ENCODE results near the gene CCDC57.
A peak's percentile ranks its signal among the peaks of the same experiment; 100 is the strongest.
"Not testable (repeated sequence)": the region's sequence is repeated elsewhere in the genome, so short reads cannot be mapped to it uniquely, and the experiment has no call there.

CCDC57 gene

DNA sequence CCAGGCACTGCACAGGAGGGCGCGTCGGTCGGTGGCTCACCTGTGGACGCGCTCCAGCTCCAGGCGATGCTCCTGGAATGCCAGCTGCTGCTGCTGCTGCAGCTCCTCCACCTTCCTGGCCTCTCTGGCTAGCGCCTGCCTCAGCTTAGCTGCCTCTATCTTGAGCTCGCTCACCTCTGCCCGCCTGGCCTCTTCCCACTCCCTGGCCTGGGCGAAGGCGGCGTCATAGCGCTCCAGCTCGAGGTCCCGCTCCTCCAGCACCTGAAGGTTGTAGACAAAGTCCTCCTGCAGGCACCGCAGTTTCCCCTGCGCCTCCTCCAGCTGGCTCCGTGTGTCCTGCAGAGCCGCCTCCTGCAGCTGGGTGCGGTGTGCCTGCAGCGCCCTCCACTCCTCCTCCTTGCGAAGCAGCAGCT is 11.1 kb downstream of the CCDC57 start:
- no peak for DNase-seq (ENCODE audit: low read depth)

DNA sequence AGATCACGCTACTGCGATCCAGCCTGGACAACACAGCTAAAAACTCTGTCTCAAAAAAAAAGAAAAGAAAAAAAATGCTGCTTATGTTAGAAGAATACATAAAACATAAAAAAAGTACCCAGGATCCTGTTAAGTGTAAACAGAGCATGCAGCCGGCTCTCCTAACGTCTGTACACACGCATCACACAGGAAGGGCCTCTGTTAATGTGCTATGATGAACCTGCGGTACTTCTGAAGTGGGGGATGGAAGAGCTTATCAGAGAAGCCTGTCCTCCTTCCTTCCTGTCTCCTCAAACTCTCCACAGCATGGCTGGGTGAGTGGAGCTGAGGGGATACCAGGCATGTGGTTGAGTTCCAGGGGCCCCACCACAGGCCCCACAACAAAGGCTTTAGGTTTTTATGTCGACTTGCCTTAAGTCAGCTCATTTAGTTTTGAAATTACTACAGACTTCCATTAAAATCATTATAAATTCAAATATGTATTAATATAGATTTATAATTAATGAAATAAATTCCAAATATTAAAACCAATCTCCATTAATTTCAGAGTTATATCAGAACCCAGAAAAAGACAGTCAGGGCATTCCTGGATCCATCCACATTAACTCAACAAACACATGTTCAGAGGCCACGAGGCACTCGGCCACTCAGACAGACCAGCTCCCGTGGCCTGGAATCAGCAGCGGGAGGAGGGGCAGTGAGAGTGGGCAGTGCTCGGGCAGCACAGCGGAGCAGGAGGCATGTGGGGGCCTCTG is 11.7 kb downstream of the CCDC57 start:
- DNase-seq (ENCODE audit: low read depth) = peak; percentile 48

DNA sequence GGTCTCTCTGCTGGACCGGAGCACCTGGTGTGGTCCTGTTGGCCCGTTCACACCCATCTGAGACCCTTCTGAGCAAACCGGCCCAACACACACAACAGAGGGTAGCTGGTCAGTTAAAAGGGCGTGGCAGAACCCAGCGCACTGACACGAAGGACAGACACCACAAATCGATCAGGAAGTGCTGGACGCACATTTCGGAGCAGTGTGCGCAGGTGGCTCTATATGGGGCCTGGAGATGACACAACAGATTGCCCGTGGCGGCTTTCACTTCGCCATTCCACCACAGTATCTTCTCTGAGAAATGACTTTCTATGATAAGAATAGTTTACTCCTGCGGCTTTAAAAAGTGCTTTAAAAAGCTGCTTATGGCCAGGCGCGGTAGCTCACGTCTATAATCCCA is 12.5 kb downstream of the CCDC57 start:
- no peak for DNase-seq (ENCODE audit: low read depth)

DNA sequence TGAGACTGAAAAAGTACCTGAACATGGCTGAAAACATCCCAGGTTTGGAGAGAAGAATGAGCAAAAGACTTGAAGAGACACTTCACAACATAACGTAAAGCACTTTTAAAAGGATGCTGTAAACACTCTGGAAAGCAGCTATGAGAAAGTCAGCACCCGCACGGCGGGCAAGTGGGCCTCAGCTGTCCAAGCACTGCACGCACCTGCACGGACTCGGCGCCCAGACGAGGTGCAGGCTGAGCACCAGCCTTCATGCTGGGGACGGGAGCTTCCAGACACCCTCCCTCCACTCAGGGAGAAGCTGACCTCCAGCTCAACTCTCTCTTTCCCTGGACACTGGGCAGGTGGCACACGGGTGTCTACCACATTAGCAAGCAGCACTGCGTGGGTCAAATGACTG is 13.1 kb downstream of the CCDC57 start:
- no peak for DNase-seq (ENCODE audit: low read depth)

DNA sequence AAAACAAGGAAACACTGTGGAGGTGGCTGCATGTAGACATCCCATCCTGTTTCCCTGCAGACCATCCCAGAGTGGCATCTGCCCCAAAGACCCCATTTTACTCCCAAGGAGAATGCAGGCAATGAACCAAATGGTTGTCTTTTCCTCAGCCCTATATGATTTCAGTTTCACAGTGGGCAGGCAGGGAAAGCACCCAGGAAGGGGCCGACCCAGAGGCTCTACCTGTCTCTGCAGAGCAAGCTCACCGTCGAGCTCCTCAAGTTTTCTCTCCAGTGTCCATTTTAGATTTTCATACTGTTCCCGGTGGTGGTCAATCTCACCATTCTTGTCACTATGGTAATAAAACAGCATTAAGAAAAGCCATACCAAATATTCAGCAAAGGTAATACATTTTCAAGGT is 14.6 kb downstream of the CCDC57 start:
- DNase-seq (ENCODE audit: low read depth) = no peak

DNA sequence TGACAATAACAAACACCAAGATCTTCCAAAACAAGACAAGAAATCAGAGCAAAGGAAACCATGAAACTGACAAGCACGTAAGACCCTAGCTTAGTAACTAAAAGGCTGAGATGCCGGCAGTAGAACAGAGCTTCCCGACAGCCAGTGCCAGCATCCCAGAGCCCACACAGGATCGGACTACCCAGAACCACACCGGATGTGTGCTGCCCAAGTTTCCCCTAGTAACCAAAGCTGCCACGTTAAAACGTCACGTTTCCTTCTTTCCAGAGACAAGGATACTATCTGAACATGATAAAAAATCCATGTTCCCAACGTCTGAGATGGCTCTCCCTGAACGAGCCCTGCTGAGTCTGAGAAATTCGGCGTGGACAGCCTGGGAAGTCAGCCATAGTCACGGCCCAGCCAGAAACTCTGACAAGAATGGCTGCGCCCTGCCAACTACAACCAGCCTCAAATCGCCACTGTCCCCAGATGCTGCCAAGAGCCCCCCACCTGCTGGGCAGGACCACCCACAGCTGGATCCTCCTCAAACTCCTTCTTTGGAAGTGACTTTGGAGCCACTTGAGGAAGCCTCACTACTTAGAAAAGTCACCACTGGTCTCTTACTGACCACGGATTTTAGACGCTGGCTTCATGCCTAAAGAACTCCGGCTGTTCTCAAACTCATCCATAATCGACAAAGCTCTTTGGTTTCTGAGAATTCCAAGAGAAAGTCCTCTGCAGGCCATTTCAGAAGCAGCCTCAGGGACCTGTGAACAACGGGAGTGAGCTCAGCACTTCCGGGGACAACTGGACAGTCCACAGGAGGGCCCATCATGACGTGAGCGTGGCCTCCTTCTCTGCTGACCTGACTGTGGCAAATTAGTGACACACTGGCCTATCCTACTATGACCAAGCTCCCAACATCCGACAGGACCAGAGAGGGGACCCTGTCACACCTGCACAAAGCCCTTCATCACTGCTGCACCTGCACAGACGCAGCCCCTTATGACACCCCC is 16.7 kb downstream of the CCDC57 start:
- no peak for DNase-seq (ENCODE audit: low read depth)

DNA sequence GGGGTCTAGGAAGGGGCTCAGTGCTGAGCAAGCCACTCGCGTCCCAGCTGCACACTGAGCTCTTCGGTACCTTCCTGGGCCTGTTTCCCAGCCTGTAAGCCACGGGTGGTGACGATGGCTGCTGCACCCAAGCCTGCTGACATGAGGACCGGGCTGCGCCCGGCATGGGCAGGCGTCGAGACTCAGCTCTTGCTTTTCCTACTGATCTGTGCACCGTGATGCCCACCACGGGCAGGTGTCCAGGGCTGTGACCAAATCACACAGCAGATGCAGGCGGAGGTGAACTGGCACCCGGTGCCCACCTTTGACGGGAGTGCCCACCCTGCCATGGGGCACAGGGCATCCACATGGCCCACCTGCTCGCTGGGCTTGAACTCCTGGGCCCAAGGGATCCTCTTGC is 17.9 kb downstream of the CCDC57 start:
- no peak for DNase-seq (ENCODE audit: low read depth)

DNA sequence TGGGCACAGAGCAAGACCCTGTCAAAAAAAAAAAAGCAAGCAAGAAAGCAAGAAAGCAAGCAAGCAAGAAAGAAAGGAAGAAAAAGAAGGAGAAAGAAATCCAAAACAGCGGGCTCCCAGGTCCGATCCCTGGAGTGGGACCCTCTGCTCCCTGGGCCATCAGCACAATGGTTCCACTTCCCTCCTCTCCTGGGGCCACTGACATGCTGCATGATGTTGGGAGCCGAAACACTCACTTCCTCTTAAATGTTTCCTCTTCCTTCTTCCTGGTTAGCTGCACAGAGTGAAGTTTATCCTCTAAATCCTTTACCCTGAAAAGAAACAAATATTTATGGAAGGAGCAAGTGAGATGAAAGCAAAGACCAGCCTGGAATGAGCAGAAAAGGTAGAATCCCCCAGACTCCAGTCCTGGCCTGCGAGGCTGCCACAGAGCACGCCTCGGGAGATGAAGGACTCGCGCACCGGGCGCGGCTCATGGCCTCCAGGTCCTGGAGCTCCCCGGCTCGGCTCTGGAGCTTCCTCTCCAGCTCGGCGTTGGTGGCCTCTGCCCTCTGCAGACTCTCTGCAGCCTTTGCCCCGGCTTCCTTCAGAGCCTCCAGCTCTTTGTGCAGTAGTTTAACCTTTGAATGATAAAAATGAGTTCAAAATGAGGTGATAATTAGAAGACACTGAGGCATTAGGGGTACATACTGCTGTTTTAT is 19.0 kb downstream of the CCDC57 start:
- no peak for DNase-seq (ENCODE audit: low read depth)

DNA sequence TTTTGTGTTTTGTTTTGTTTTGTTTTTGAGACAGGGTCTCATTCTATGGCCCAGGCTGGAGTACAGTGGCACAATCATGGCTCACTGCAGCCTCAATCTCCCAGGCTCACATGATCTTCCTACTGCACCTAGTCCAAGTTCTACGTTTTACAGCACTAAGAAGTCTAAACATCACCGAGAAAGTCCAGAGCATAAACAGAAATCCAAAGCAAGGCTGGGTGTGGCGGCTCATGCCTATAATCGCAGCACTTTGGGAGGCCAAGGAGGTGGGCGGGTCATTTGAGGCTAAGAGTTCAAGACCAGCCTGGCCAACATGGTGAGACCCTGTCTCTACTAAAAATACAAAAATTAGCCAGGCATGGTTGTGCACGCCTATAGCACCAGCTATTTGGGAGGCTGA is 19.6 kb downstream of the CCDC57 start:
- not testable (repeated sequence) for DNase-seq (ENCODE audit: low read depth)

DNA sequence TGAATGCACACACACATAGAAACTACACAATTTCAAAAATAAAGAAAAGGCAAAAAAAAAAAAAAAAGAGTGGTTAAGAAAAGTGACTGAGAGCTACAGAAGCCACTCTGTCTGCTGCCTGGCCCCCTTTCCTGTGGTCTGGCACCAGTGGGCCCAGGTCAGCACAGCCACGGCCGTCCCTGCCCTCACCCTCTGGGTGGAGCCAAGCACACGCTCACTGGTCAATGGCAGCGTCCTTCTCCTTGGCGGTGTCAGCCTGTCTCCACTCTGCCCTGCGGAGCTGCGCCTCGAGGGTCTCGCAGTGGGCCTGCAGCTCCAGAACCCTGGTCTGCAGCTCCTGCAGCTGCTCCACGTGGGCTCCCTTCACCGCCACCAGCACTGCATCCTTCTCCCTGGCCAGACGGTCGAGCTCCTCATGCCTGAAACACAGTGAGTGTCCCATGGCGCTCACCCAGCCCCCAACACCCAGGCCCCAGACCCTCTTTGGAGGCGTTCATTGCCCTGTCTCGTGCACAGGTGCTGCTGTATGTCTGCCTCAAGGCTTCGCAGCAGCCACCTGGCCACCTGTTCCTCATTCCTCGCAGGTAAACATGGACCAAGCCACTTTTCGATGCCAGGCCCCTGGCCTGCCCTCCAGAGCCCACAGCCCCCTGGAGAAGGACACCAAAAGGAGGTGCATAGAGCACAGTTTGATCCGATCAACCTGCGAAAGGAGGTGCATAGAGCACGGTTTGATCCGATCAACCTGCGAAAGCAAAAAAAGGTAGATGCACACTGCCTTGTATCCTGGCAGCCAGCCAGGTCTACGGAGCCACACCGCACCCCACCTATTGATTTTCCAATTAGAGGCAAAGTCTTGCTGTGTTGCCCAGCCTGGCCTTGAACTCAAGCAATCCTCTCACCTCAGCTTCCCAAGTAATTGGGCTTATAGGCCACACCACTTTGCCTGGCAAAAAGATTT is 24.4 kb downstream of the CCDC57 start:
- DNase-seq (ENCODE audit: low read depth) = no peak

DNA sequence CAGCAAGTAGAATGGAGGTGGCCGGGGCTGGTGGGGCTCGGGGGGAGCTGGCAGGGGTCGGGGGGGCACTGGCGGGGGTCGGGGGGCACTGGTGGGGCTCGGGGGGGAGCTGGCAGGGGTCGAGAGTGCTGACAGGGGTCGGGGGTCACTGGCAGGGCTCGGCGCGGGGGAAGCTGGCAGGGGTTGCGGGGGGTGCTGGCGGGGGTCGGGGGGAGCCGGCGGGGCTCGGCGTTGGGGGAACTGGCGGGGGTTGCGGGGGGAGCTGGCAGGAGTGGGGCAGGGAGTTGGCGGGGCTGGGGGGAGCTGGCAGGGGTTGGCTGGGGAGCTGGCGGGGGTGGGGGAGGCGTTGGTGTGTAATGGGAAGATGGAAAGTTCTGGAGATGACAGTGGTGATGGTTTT is 25.1 kb downstream of the CCDC57 start:
- no peak for DNase-seq (ENCODE audit: low read depth)

DNA sequence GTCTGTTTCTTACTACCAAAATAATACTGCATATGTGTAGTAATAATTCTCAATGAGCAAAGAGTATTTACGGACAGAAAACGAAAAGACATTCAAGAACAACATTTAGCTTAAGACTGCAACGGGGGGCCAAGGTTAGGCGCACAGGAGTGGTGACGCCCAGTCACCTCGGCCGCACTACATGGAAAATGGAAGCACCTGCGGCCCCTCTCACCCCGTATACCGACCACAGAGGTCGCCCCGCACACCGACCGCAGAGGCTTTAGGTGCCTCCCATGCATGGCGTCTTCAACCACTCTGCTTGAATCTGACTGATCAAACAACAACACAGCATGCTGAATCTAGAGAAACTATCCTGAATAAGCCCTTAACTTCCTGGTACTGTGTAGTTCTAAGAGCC is 26.4 kb downstream of the CCDC57 start:
- no peak for DNase-seq (ENCODE audit: low read depth)

DNA sequence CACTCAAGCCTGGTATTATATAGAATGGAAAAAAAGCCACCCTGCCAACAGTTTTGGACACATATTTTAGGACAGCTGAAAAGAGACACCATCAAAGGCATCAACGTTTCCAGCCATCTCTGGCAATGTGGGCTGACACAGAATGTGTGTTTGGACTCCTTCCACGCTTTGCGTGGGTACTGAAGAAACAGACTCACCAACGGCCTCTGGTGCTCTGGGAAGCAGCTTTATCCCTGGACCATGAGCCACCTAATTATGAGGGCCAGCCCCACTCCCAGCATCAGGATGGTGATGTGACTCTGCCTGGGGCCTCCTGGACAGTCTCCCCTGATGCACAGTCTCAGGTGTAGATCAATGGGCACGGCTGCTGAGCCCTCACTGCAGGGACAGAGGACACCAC is 27.9 kb downstream of the CCDC57 start:
- no peak for DNase-seq (ENCODE audit: low read depth)

DNA sequence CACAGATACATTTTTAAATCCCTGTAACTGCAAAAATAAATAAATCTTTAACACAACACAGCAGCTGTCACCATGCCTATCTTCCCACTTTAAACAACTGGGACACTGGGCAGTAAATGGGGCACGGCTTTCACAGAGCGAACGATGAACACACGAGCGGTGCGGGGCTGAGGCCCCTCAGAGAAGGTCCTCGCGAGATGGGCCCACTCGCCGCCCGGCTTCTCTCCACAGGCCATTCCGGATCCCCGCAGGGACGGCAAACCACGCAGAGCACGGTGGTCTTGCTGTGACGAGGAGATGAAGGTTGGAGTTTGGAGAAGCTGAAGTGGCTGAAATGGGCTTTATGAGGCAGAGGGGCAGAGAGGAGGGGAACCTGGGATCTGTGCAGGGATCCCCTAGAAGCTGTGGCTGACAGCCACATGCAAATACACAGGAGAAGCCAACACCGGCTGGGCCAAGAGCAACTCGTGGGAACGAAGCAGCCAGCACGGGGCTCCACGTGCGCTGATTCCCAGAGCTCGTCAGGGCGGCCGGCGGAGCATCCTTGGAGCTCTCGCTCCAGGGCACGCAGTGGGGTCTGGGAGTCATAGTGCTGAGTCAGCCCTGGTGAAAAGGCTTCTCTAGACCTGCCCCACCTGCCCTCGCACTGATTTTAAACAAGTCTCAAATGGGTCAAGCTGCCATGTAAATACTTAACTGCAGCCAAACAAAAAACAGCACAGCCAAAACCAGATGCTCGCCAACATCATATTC is 31.7 kb downstream of the CCDC57 start:
- no peak for DNase-seq (ENCODE audit: low read depth)

DNA sequence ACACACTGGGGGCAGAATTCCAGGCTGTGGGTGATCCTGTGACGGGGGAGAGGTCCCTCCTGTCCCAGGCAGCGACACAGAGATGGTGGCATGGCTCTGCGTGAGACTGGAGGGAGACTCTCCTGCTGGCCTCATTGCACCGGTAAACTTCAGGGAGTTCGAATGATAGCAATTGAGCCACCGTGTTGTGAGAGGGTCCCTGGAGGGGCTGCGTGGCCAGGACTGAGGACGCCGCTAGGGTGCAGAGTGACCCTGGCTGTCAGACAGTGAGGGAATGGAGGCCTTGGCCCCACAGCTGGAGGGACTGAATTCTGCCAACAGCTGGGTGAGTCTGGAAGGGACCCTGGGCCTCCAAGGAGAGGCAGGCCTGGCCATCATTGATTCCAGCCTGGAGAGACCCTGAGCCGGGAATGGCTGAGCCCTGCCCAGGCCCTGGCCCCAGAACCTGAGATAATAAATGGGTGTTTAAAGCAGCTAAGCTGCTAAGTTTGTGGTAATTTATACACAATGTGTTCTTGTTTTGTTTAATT is 32.6 kb downstream of the CCDC57 start:
- no peak for DNase-seq (ENCODE audit: low read depth)

DNA sequence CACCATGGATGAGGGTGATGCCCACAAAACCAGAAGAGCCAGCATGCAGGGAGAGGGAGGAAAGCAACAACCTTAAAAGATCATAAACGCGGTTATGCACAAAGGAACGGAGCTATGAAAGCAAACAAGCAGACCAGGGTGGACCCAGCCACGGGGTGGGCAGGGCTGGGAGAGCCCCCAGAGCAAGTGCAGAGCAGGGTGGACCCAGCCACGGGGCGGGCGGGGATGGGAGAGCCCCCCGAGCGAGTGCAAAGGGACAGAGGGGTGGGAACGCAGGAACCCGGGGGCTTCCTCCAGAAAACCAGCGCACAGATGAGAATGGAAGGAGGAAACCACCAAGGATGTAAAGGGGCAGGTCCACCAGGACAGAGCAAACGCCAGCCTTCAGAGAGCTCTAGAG is 33.2 kb downstream of the CCDC57 start:
- DNase-seq (ENCODE audit: low read depth) = no peak

DNA sequence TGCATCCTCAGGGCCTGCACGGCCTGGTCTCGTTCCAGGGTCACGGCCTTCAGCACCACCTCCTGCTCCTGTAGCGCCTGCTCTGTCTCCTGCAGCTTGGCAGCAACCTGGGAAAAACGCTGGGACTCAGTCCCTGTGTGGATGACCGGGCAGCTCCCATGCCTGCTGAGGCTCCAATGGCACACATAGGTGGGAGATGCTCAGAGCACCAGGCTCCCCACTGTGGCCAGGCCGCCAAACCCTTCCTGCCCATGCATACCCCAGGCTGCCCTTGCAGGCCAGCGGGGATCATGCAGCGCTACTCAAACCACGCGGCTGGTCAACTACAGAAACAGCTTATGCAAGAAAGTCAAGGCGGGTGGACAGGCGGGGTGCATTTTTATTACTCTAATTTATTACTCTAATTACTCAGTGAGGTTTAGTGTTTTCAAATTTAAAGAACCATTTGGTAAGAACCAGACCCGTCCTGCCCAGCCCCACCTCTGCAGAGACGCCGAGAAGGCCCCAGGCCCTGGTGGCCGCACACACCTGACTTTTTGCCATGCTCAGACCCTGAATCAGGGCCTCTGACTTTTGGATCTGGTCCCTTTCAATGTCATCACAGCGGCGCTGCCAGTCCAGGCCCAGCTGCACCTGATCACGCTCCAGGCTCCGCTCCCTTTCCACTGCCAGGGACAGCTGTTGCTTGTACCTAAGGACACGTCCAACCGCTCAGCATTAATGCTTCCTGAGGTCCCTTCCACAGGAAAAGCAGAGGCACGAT is 34.0 kb downstream of the CCDC57 start:
- no peak for DNase-seq (ENCODE audit: low read depth)

DNA sequence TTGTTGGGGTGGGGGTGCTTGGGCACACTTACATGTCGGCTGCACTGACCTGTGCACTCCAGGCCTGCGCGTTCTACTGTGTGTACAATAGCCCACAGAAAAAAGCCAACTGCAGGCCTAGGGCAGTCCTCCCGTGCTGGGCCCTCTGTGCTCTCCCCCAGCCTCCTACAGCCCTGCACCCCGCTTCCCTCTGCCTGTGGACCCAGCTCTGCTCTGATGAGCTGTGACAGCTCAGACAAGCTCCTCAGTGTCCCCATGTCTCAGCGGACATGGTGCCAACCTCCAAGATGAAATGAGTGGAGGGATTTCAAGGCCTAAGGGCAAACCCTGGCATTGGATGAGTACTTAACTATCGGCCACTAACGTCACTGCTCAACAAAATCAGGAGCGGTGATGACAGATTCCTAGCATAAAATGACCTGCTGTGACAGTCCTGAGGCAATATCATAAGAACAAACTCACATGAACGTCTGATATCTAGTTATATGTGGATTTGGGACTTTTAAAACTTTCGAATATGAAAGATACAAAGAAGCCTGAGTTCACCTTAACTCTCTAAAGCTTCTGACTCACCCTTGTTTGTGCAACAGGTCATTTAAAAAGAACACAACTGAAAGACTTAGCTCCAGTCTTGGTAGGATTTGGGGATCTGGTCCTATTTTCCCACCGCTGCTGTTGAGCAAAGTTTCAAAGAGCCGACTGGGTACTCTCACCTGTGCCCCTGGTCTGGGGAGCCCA is 34.7 kb downstream of the CCDC57 start:
- DNase-seq (ENCODE audit: low read depth) = no peak

DNA sequence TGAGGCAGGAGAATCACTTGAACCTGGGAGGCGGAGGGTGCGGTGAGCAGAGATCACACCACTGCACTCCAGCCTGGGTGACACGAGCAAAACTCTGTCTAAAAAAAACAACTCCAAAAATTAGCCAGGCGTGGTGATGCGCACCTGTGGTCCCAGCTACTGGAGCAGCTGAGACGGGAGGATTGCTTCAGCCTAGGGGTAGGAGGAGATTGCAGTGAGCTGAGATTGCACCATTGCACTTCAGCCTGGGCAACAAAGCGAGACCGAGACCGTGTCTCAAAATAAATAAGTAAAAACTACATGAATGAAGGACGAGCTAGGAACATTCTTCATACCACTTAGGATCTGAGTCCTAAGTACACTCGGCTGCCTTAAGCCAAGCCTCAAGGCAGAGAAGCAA is 35.4 kb downstream of the CCDC57 start:
- no peak for DNase-seq (ENCODE audit: low read depth)
